ENCODE measurements around the gene HS3ST6. TPM values are rescaled to one million over a fixed set of nuclear protein-coding genes. Genes with fewer than 3 reads are reported as not detected.

Gene HS3ST6
- total RNA-seq, 1 donor from 2014 or later: 4.4 TPM

GRCh38 chr16:1908184-1908583 is 10.0 kb downstream of the HS3ST6 start:
- Histone ChIP-seq H3K36me3 (no peaks in the 10 kb centered on the region), H3K9me3 (no peaks in the 10 kb centered on the region), H3K4me3 (no peak overlapping the region), H3K27ac (no peak overlapping the region), H3K4me1 (peaks cover 15% of the 10 kb centered on the region), H3K27me3 (no peaks in the 10 kb centered on the region)
- no peak for DNase-seq (ENCODE audit: extremely low spot score in 2 of 2)
- intact Hi-C loops (cut with DNase I): no loop called here
- TF ChIP-seq POLR2A (IDR thresholded peaks at IDR 0.05): no peak

- Histone ChIP-seq H3K4me3 (no peak overlapping the region), H3K4me1 (peaks cover 15% of the 10 kb centered on the region), H3K27me3 (no peaks in the 10 kb centered on the region), H3K9me3 (no peaks in the 10 kb centered on the region), H3K36me3 (no peaks in the 10 kb centered on the region), H3K27ac (no peak overlapping the region)
- no peak for DNase-seq (ENCODE audit: extremely low spot score in 2 of 2)
- TF ChIP-seq POLR2AphosphoS5 (IDR thresholded peaks at IDR 0.05; ENCODE audit: insufficient read depth in 1 of 2, low read depth in 1 of 2) (no peak), POLR2A (IDR thresholded peaks at IDR 0.05) (no peak), CTCF (IDR thresholded peaks at IDR 0.05) (no peak)
- intact Hi-C loops (cut with DNase I): no loop called here
Measured at GRCh38 chr16:1907226-1907860, 10.9 kb downstream of the HS3ST6 start.

GRCh38 chr16:1906846-1907165 is 11.4 kb downstream of the HS3ST6 start:
- no peak for DNase-seq (ENCODE audit: extremely low spot score in 2 of 2)
- H3K27me3 ChIP-seq: no peaks in the 10 kb centered on the region
- peaks cover 15% of the 10 kb centered on the region for H3K4me1 ChIP-seq
- TF ChIP-seq POLR2AphosphoS5 (IDR thresholded peaks at IDR 0.05; ENCODE audit: insufficient read depth in 1 of 2, low read depth in 1 of 2) (no peak), POLR2A (IDR thresholded peaks at IDR 0.05) (no peak), CTCF (IDR thresholded peaks at IDR 0.05) (no peak)
- no peak overlapping the region for H3K4me3 ChIP-seq
- no peak overlapping the region for H3K27ac ChIP-seq
- no peaks in the 10 kb centered on the region for H3K36me3 ChIP-seq
- no peaks in the 10 kb centered on the region for H3K9me3 ChIP-seq
- intact Hi-C loops (cut with DNase I): no loop called here

- H3K4me3 ChIP-seq: no peak overlapping the region
- H3K9me3 ChIP-seq: no peaks in the 10 kb centered on the region
- H3K4me1 ChIP-seq: peaks cover 15% of the 10 kb centered on the region
- H3K27me3 ChIP-seq: no peaks in the 10 kb centered on the region
- TF ChIP-seq POLR2AphosphoS5 (IDR thresholded peaks at IDR 0.05; ENCODE audit: insufficient read depth in 1 of 2, low read depth in 1 of 2): no peak
- no peak for TF ChIP-seq CTCF (IDR thresholded peaks at IDR 0.05)
- TF ChIP-seq POLR2A (IDR thresholded peaks at IDR 0.05): no peak
- H3K27ac ChIP-seq: no peak overlapping the region
- DNase-seq (ENCODE audit: extremely low spot score in 2 of 2): peak in 1 of 2 donors; percentile 91
- H3K36me3 ChIP-seq: no peaks in the 10 kb centered on the region
- intact Hi-C loops (cut with DNase I): no loop called here
Measured at GRCh38 chr16:1906055-1906845, 12.0 kb downstream of the HS3ST6 start.

- H3K9me3 ChIP-seq: no peaks in the 10 kb centered on the region
- H3K4me3 ChIP-seq: no peak overlapping the region
- H3K27me3 ChIP-seq: no peaks in the 10 kb centered on the region
- H3K36me3 ChIP-seq: no peaks in the 10 kb centered on the region
- H3K27ac ChIP-seq: no peak overlapping the region
- TF ChIP-seq POLR2A (IDR thresholded peaks at IDR 0.05): no peak
- DNase-seq (ENCODE audit: extremely low spot score in 2 of 2): peak in 1 of 2 donors; percentile 96
- peaks cover 7% of the 10 kb centered on the region for H3K4me1 ChIP-seq
- intact Hi-C loops (cut with DNase I): no loop called here
Measured at GRCh38 chr16:1903845-1904840, 14.1 kb downstream of the HS3ST6 start.

All from vagina (tissue), 2 donors.